PFSK-1 (cell line): Measurements from ENCODE around the gene GIPC1.

ENCODE experiments used
- FOXP2 ChIP-seq: optimal IDR thresholded peaks from 2 replicates; pipeline ENCODE3; 2011; ENCODE audit warnings: borderline replicate concordance, control low read depth, inconsistent platforms; ENCODE audit not compliant: insufficient read depth; ENCODE audit errors: extremely low read length, extremely low read depth
- POLR2AphosphoS5 ChIP-seq: IDR thresholded peaks from 2 replicates; pipeline ENCODE4 v1.6.1; 2012; ENCODE audit warnings: low read depth, mild to moderate bottlenecking, control low read depth, low read length, moderate library complexity
- REST ChIP-seq, 2 experiments: IDR thresholded peaks; 2 replicates each; pipeline versions ENCODE4 v1.6.1 to v1.8.0; 2011 to 2012; ENCODE audit warnings: low read depth in 2 of 2, low read length in 2 of 2, control low read depth in 1 of 2, inconsistent platforms in 1 of 2, mild to moderate bottlenecking in 1 of 2, moderate library complexity in 1 of 2; ENCODE audit not compliant: insufficient read depth in 1 of 2
- SIN3A ChIP-seq: IDR thresholded peaks from 2 replicates; pipeline ENCODE4 v1.6.1; 2012; ENCODE audit warnings: mild to moderate bottlenecking, low read length, moderate library complexity, borderline replicate concordance; ENCODE audit not compliant: insufficient read depth
- TAF1 ChIP-seq: IDR thresholded peaks from 2 replicates; pipeline ENCODE4 v1.6.1; 2012; ENCODE audit warnings: low read length, control low read depth, borderline replicate concordance; ENCODE audit not compliant: insufficient read depth

- TF ChIP-seq POLR2AphosphoS5 (no peak), REST (IDR thresholded peaks at IDR 0.05; ENCODE audit: insufficient read depth in 1 of 2, low read depth in 2 of 2, low read length in 2 of 2) (no peak), TAF1 (no peak), SIN3A (no peak), FOXP2 (no peak)
These were observed 55.9 kb downstream of the GIPC1 start for GRCh38 chr19:14440049-14440448.
